H1 (cell line): ENCODE measurements around the gene F8. TPM values are rescaled to one million over a fixed set of nuclear protein-coding genes. Genes with fewer than 3 reads are reported as not detected.
A peak's percentile ranks its signal among the peaks of the same experiment; 100 is the strongest.

ENCODE experiments used
- ATF2 ChIP-seq: IDR thresholded peaks from 2 replicates; pipeline ENCODE4 v1.6.1; 2012; ENCODE audit warnings: low read length, inconsistent platforms
- BACH1 ChIP-seq: IDR thresholded peaks from 2 replicates; pipeline ENCODE4 v1.6.1; 2012; ENCODE audit warnings: low read length, improper control_type of control experiment
- BCL11A ChIP-seq, 2 experiments: IDR thresholded peaks; one replicate each; pipeline ENCODE4 v1.6.1; 2011; ENCODE audit warnings: low read depth in 2 of 2, low read length in 2 of 2, mild to moderate bottlenecking in 2 of 2
- CBX5 ChIP-seq: fragments of 300-800, 300-1000 bp; sonication (generic); IDR thresholded peaks from 2 replicates; pipeline ENCODE4 v1.7.1; 2016; ENCODE audit warnings: antibody characterized with exemption, low read length, low read depth
- CHD1 ChIP-seq: IDR thresholded peaks from 2 replicates; pipeline ENCODE4 v1.6.1; 2012; ENCODE audit warnings: low read depth, low read length, improper control_type of control experiment
- EZH2 ChIP-seq: fragments of 200-600 bp; sonication (generic); IDR thresholded peaks from 2 replicates; pipeline ENCODE4 v1.7.1; 2012; ENCODE audit warnings: low read depth, mild to moderate bottlenecking, moderate library complexity, low read length, inconsistent platforms; ENCODE audit not compliant: severe bottlenecking
- GABPA ChIP-seq: IDR thresholded peaks from 2 replicates; pipeline ENCODE4 v1.6.1; 2011; ENCODE audit warnings: mild to moderate bottlenecking, low read length, moderate library complexity, borderline replicate concordance; ENCODE audit not compliant: insufficient read depth
- GTF2F1 ChIP-seq: IDR thresholded peaks from 2 replicates; pipeline ENCODE4 v1.6.1; 2012; ENCODE audit warnings: low read depth, low read length, improper control_type of control experiment, borderline replicate concordance
- KDM1A ChIP-seq: fragments of 200-600, 300-600 bp; sonication (generic); IDR thresholded peaks from 2 replicates; pipeline ENCODE4 v1.7.1; 2016; ENCODE audit warnings: mild to moderate bottlenecking, low read length, borderline replicate concordance
- KDM4A ChIP-seq: IDR thresholded peaks from one replicate; pipeline ENCODE4 v1.7.1; 2012; ENCODE audit warnings: low read depth, mild to moderate bottlenecking, moderate library complexity, low read length, inconsistent platforms; ENCODE audit not compliant: severe bottlenecking
- KDM5A ChIP-seq: fragments of 200-600 bp; IDR thresholded peaks from 2 replicates; pipeline ENCODE4 v1.7.1; 2012; ENCODE audit warnings: mild to moderate bottlenecking, low read length, inconsistent platforms, mixed read lengths
- NANOG ChIP-seq: IDR thresholded peaks from 2 replicates; pipeline ENCODE4 v1.6.1; 2011; ENCODE audit warnings: low read length, low read depth, mild to moderate bottlenecking, inconsistent platforms; ENCODE audit not compliant: insufficient read depth, poor library complexity, severe bottlenecking
- RAD21 ChIP-seq, 2 experiments: IDR thresholded peaks in 1 of 2; conservative IDR thresholded peaks in 1 of 2; 2 replicates each; pipeline ENCODE4 v1.6.1; 2011; ENCODE audit warnings: low read depth in 2 of 2, low read length in 2 of 2, improper control_type of control experiment in 1 of 2, inconsistent platforms in 1 of 2, mild to moderate bottlenecking in 1 of 2, moderate library complexity in 1 of 2
- SIN3A ChIP-seq, 2 experiments: IDR thresholded peaks in 1 of 2; conservative IDR thresholded peaks in 1 of 2; 2 replicates each; pipeline ENCODE4 v1.6.1; 2011 to 2012; ENCODE audit warnings: low read length in 2 of 2, improper control_type of control experiment in 1 of 2, low read depth in 1 of 2, mild to moderate bottlenecking in 1 of 2
- SIRT6 ChIP-seq: IDR thresholded peaks from one replicate; pipeline ENCODE4 v1.7.1; 2012; ENCODE audit warnings: low read length, inconsistent platforms
- TAF1 ChIP-seq: IDR thresholded peaks from 2 replicates; pipeline ENCODE4 v1.6.1; 2011; ENCODE audit warnings: mild to moderate bottlenecking, low read depth, low read length
- TCF12 ChIP-seq: IDR thresholded peaks from 2 replicates; pipeline ENCODE4 v1.6.1; 2011; ENCODE audit warnings: low read depth, mild to moderate bottlenecking, low read length
- TEAD4 ChIP-seq: IDR thresholded peaks from 2 replicates; pipeline ENCODE4 v1.6.1; 2012; ENCODE audit warnings: low read depth, low read length, inconsistent platforms, mixed read lengths
- USF2 ChIP-seq: IDR thresholded peaks from 2 replicates; pipeline ENCODE4 v1.6.1; 2011; ENCODE audit warnings: low read length, improper control_type of control experiment
- polyA plus RNA-seq, 7 experiments: library from polyadenylated mRNA; depleted of rRNA in 3 of 7; stranded (reverse) in 5 of 7; unstranded in 2 of 7; fragments of >200 nt in 5 of 7; fragments of 200-250 nt in 2 of 7; gene quantifications; 1 replicate in 5 of 7; 2 replicates in 1 of 7; 4 replicates in 1 of 7; pipeline versions ENCODE4 v1.2.1 to v1.2.3, GENCODE V29; 2011 to 2013; ENCODE audit warnings: missing spikeins in 2 of 7, mixed read lengths in 2 of 7
- total RNA-seq: library from RNA; stranded (reverse); fragmentation: NEBNext Ultra II Directional; extraction: Animal tissue kit (Norgen Biotek cat#: 25700); gene quantifications from 2 replicates; pipeline ENCODE4 v1.2.1, GENCODE V29; 2021

Gene F8
- total and polyA plus RNA-seq, 2 of the 8 experiments (the other 6 are each of a cell fraction or from before 2014, with no cell fraction given) = 1.1 to 2.6 TPM

GRCh38 chrX:155026727-155027508, 4.4 kb upstream of the F8 start, which contains the start of gene FUNDC2 (continued):
- no peak for TF ChIP-seq TCF12
- no peak for TF ChIP-seq EZH2
- TF ChIP-seq KDM5A = no peak
- no peak for TF ChIP-seq CHD1
- TF ChIP-seq GABPA = no peak
- no peak for TF ChIP-seq RAD21 (IDR thresholded peaks at IDR 0.05 in 1 of 2, conservative IDR thresholded peaks at IDR 0.05 in 1 of 2; ENCODE audit: low read depth in 2 of 2, low read length in 2 of 2)
- peak; percentile 53 for TF ChIP-seq KDM4A
- TF ChIP-seq CBX5 = no peak
- peak; percentile 71 for TF ChIP-seq TAF1
- TF ChIP-seq SIRT6 = no peak
- no peak for TF ChIP-seq NANOG
- peak; percentile 58; the same call in 1 of the 2 replicates for TF ChIP-seq BACH1
- TF ChIP-seq GTF2F1 = no peak
- TF ChIP-seq KDM1A = no peak
- TF ChIP-seq TEAD4 = no peak
- TF ChIP-seq SIN3A (conservative IDR thresholded peaks at IDR 0.05 in 1 of 2, IDR thresholded peaks at IDR 0.05 in 1 of 2; ENCODE audit: low read depth in 1 of 2, low read length in 2 of 2) = 0 out of 4 replicates have a peak, but pooled peaks of 1 of the 2 experiments have one; percentile 30
- TF ChIP-seq ATF2 = no peak
- peak; percentile 43; the same call in 1 of the 2 replicates for TF ChIP-seq USF2
- TF ChIP-seq BCL11A (IDR thresholded peaks at IDR 0.05; ENCODE audit: low read depth in 2 of 2, low read length in 2 of 2) = no peak
